ENCODE results near the gene EDNRA. TPM values are rescaled to one million over a fixed set of nuclear protein-coding genes. Genes with fewer than 3 reads are reported as not detected.

The EDNRA gene
- total RNA-seq, 1 experiment from 2014 or later = not detected

GRCh38 chr4:147560625-147561024 is 79.7 kb downstream of the EDNRA start:
- peak; percentile 61 for DNase-seq (ENCODE audit: unreplicated experiment)

GRCh38 chr4:147566762-147567161 is 85.9 kb downstream of the EDNRA start:
- ChIA-PET POLR2A (no interaction called here), CTCF (interaction anchor here (0.8 kb wide), 1 partner anchor 300 kb away, joined by 3 read pairs; no protein-coding TSS in a partner anchor)
- Mint-ChIP-seq H3K9me3 (ENCODE audit: unreplicated experiment) (no peaks in the 10 kb centered on the region), H3K4me1 (ENCODE audit: insufficient read depth, unreplicated experiment) (no peaks in the 10 kb centered on the region), H3K27ac (ENCODE audit: low read depth, unreplicated experiment) (no peak overlapping the region), H3K4me3 (ENCODE audit: unreplicated experiment) (no peak overlapping the region), H3K27me3 (ENCODE audit: insufficient read depth, unreplicated experiment) (no peaks in the 10 kb centered on the region), H3K36me3 (ENCODE audit: insufficient read depth, unreplicated experiment) (no peaks in the 10 kb centered on the region)
- no peak for DNase-seq (ENCODE audit: unreplicated experiment)
- TF ChIP-seq CTCF (IDR thresholded peaks at IDR 0.05; ENCODE audit: unreplicated experiment) = no peak
- BruUV-seq (replicated peaks) = no TSS peak
- intact Hi-C loops (cut with micrococcal nuclease) = no loop called here

More at GRCh38 chr4:147560625-147561024, 79.7 kb downstream of the EDNRA start:
- H3K27me3 Mint-ChIP-seq (ENCODE audit: insufficient read depth, unreplicated experiment) = no peaks in the 10 kb centered on the region
- peaks cover 13% of the 10 kb centered on the region for H3K9me3 Mint-ChIP-seq (ENCODE audit: unreplicated experiment)
- ChIA-PET CTCF (no interaction called here), POLR2A (no interaction called here)
- H3K27ac Mint-ChIP-seq (ENCODE audit: low read depth, unreplicated experiment) = peak overlapping the region; percentile 20
- H3K4me3 Mint-ChIP-seq (ENCODE audit: unreplicated experiment) = no peak overlapping the region
- TF ChIP-seq CTCF (IDR thresholded peaks at IDR 0.05; ENCODE audit: unreplicated experiment) = no peak
- H3K4me1 Mint-ChIP-seq (ENCODE audit: insufficient read depth, unreplicated experiment) = peaks cover 21% of the 10 kb centered on the region
- no peaks in the 10 kb centered on the region for H3K36me3 Mint-ChIP-seq (ENCODE audit: insufficient read depth, unreplicated experiment)
- no TSS peak for BruUV-seq (replicated peaks)
- intact Hi-C loops (cut with micrococcal nuclease) = no loop called here

- Mint-ChIP-seq H3K9me3 (ENCODE audit: unreplicated experiment) (no peaks in the 10 kb centered on the region), H3K4me1 (ENCODE audit: insufficient read depth, unreplicated experiment) (no peaks in the 10 kb centered on the region), H3K36me3 (ENCODE audit: insufficient read depth, unreplicated experiment) (no peaks in the 10 kb centered on the region), H3K4me3 (ENCODE audit: unreplicated experiment) (no peak overlapping the region), H3K27me3 (ENCODE audit: insufficient read depth, unreplicated experiment) (no peaks in the 10 kb centered on the region), H3K27ac (ENCODE audit: low read depth, unreplicated experiment) (no peak overlapping the region)
- CTCF ChIA-PET = no interaction called here
- no peak for DNase-seq (ENCODE audit: unreplicated experiment)
- POLR2A ChIA-PET = no interaction called here
- intact Hi-C loops (cut with micrococcal nuclease) = no loop called here
- BruUV-seq (replicated peaks) = no TSS peak
- TF ChIP-seq CTCF (IDR thresholded peaks at IDR 0.05; ENCODE audit: unreplicated experiment) = no peak
Observed at GRCh38 chr4:147567276-147567675, 86.4 kb downstream of the EDNRA start.

DNA sequence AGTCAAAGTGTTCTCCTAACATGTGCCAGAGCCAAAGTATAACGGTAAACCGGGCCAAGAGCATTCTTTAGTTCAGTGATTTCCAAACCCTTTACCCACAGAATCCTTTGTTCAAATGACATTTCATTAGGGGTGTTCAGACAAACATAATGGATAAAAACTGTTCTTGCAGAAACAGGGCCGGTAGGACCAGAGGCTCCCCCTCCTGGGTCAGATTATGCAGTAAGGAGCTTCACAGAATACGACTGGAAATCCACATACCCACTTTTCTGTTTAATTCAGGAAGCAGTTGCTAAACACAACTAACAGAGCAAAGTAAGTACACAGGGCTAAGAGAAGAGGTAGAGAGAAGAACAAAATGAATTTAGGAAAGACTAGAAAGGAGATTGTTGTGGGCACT is 89.7 kb downstream of the EDNRA start:
- H3K27ac Mint-ChIP-seq (ENCODE audit: low read depth, unreplicated experiment) = no peak overlapping the region
- POLR2A ChIA-PET = interaction anchor here (0.8 kb wide), 1 partner anchor 9 kb away, joined by 3 read pairs; no protein-coding TSS in a partner anchor
- no peaks in the 10 kb centered on the region for H3K27me3 Mint-ChIP-seq (ENCODE audit: insufficient read depth, unreplicated experiment)
- no peak overlapping the region for H3K4me3 Mint-ChIP-seq (ENCODE audit: unreplicated experiment)
- H3K9me3 Mint-ChIP-seq (ENCODE audit: unreplicated experiment) = no peaks in the 10 kb centered on the region
- no TSS peak for BruUV-seq (replicated peaks)
- DNase-seq (ENCODE audit: unreplicated experiment) = no peak
- CTCF ChIA-PET = interaction anchor here (0.7 kb wide), 1 partner anchor 399 kb away, joined by 3 read pairs; no protein-coding TSS in a partner anchor
- no peaks in the 10 kb centered on the region for H3K36me3 Mint-ChIP-seq (ENCODE audit: insufficient read depth, unreplicated experiment)
- TF ChIP-seq CTCF (IDR thresholded peaks at IDR 0.05; ENCODE audit: unreplicated experiment) = no peak
- H3K4me1 Mint-ChIP-seq (ENCODE audit: insufficient read depth, unreplicated experiment) = no peaks in the 10 kb centered on the region
- intact Hi-C loops (cut with micrococcal nuclease) = no loop called here

All from MCF 10A (cell line).